ENCODE measurements around the gene ARMH3.

The ARMH3 gene

GRCh38 chr10:101828766-101829551 lies 227.0 kb downstream of the ARMH3 start:
- no peak for DNase-seq

DNA sequence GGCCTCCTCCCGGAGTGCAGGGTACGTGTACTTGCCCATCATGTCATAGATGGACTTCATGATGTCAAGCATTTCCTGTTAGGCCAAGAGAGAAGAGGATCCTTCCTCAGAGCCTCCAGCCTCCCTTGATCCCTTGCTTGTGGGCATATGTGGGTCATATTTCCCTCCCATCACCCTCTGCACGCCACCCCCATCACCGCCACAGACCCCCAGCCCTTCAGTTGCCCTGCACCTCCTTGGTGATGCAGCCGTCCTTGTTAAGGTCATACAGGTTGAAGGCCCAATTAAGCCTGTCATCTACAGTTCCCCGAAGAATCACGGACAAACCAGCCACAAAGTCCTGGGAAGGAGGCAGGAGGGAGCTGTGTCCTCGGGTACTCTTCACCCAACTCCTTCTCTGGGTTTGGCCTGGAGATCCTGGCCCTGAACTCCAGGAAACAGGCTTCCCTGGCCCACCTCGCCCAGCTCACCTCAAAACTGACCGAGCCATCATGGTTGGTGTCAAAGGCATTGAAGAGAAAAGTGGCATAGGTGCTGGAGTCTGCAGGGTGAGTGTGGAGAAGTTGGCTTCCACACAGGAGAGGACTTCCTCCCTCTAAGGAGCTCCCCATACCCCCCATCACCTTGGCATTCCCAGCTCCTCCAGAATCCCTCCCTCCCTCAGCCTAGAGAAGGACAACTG lies 227.9 kb downstream of the ARMH3 start:
- no peak for DNase-seq

- no peak for DNase-seq
These were observed 229.0 kb downstream of the ARMH3 start for GRCh38 chr10:101826852-101827434.

- no peak for DNase-seq
These were observed 231.2 kb downstream of the ARMH3 start for GRCh38 chr10:101824736-101825135.

DNA sequence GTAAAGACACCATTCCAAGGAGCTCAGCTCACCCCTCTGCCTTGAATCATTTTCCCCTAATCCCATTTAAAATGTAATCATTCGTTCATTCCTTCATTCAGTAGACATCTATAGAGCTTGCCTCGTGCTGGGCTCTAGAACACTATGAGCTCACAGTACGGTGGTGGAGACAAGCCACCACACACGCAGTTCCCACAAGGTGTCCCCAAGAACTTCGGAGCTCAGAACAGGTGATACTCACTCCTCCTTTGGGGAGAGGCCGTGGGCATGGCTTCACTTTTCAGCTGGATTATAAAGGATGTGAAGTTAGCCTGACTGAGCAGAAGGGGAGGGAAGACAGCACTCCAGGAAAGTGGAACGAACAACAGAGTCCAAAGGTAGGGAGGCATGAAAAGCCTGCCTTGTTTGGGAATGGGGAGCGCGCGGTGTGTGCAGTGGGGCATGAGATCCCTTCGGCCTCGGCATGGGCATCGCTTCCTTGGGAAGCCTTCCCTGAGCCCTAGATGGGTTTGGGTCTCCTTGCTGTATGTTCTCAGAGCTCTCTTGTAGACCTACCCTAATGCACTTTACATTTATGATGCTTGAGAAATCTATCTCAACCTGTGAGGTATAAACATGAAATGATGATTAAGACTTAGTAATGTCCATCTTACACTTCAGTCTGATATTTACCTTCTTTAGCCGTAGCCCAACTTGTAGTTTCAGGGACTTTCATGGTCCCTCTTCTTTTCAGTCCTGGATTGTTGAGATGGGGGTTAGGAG lies 236.9 kb downstream of the ARMH3 start:
- peak; percentile 58 for DNase-seq

DNA sequence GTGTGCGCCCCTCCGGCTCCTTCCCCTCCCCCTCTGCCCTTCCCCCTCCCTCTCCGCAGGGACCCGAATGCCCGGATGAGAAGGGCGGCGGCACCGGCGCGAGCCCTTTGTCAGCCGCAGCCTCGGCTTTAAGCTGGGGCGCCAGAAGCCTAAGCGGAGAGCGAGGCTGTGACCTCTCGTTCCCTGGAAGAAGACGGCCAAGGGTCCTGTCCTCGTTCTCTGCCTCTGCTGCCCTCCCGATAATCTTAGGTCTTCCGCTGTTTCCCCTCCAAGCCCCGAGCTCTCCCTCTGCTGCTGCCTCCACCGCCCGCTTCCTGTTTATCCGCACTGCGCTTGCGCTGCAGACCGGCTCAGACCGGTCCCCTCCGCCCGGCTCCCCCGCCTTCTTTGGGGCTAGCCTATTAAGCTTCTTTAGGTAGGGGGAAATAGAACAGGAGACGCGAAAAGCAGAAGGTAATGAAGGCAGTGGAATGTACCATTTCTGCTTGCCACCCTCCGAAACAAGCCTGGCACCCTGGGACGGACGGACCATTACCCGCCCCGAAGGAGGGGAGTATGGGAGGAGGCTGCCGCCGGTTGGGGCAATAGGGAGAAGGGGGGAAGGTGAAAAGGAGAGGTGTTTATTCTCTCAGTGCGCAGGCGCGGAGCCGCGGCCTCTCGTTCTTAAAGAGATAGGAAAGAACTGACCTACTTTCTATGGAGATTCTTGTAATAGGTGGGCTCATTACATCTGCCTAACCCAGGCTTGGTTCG lies 237.7 kb downstream of the ARMH3 start, which contains the start of gene OGA:
Gene OGA, minus strand, starts transcription at position 326 of the 753 bp plus-strand sequence. CDS start 422 bp downstream, outside the sequence.
- DNase-seq, result peak; percentile 97

DNA sequence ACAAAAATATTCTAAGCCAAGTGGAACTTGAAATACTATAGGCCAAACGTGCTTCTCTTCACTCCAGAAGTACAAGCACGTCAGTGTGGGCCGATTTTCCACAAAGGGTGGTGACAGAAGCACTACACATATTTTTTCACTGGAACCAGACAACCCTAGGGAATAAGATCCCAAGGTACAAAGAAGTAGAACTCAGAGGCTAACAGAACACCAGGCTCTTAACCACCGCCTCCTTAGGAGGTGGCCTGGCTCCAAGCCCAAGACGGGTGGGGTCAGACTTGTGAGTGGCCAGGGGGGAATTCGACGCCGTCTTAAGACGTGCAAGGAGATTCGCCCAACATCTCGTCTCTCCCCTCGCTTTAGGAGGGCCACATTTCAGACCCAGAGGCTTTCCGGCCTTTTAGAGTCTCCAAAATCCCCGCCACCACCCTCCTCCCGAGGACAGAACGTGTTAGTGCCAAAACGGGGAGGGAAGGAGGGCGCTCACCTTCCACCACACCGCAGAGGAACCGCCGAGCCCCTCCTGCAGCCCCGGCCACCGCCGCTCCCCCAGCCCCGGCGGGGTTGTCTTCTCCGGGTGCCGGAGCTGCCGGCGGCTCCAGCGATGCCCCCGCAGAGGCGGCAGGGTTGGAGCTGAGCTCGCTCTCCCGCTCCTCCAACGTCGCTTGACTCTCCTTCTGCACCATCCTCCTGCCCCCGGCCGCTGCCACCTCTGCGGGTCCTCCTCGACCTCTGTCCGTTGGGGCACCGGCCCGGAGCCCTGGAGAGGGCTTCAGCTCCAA lies 238.4 kb downstream of the ARMH3 start:
- peak; percentile 58 for DNase-seq

GRCh38 chr10:101816913-101817336 lies 239.0 kb downstream of the ARMH3 start:
- no peak for DNase-seq

GRCh38 chr10:101816376-101816775 lies 239.6 kb downstream of the ARMH3 start:
- DNase-seq, result no peak

GRCh38 chr10:101814466-101815071 lies 241.4 kb downstream of the ARMH3 start:
- no peak for DNase-seq

DNA sequence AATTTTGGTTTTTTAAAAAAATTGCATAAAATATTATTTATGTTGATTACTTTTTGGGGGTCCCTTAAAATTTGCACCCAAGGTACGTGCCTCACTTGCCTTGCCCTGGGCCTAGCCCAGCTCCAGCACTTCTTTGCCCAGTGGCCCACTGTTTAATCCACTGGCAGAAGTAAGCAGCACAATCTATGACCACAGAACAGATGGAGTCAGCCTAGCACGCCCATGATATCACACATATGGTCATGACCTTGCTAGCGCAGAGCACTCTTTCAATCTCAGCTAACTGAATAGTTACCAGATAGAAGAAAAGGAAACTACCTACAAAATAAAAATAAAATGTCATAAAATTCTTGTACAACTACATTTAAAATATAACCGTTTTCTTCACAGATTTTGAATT lies 243.4 kb downstream of the ARMH3 start:
- DNase-seq, result no peak

DNA sequence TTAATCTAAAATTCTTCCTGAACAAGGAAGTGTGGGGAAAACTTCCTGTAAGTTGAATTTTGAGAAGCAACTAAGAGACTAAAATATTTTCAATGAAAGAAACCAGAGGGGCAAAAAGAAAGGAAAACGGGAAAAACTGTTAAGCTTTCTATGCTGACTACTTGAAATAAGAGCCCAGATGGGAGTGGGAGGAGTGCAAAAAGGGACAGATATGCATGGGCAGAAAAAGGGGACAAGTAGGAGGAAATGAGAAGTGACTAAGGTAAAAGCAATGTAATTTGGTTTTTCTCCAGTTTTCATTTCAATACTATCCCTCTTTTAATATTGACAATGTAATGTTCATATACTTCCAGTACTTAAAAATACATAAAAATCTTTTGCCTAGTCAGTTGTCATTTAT lies 248.8 kb downstream of the ARMH3 start:
- DNase-seq, result no peak

GRCh38 chr10:101803511-101803910 lies 252.5 kb downstream of the ARMH3 start:
- DNase-seq, result no peak

GRCh38 chr10:101797403-101798059 lies 258.4 kb downstream of the ARMH3 start:
- no peak for DNase-seq
